Caco-2 (cell line): ENCODE measurements around the gene FMO4. TPM values are rescaled to one million over a fixed set of nuclear protein-coding genes. Genes with fewer than 3 reads are reported as not detected.

Experiments used
- total RNA-seq: library from RNA; stranded (reverse); gene quantifications from 2 replicates; pipeline ENCODE4 v1.2.3, GENCODE V29; 2022

Gene FMO4
- total RNA-seq, 1 experiment from 2014 or later = 2.3 TPM

Other genes starting within 250 kb of the FMO4 start
- gene FMO3, start 223.3 kb upstream of the FMO4 start, total RNA-seq = 0.51 TPM in 1 of 2 replicates, not detected in the other
- gene FMO2, start 128.9 kb upstream of the FMO4 start, total RNA-seq = not detected in 2 replicates
- 0.77 TPM in 1 of 2 replicates, not detected in the other for gene FMO1, start 65.7 kb upstream of the FMO4 start, total RNA-seq
- gene PRRC2C, start 171.3 kb downstream of the FMO4 start, total RNA-seq = 208 and 237 TPM in 2 replicates